CD4-positive, alpha-beta T cell treated with Interleukin-4 for 4 hours (primary cell): ENCODE results near the gene PILRB.
"Not testable (repeated sequence)": the region's sequence is repeated elsewhere in the genome, so short reads cannot be mapped to it uniquely, and the experiment has no call there.

Experiments used
- DNase-seq: peaks from one replicate; pipeline ENCODE4 v3.0.0-alpha.2; 2020

Gene PILRB

GRCh38 chr7:100357131-100357561 is 771 bp upstream of the PILRB start:
- DNase-seq, result no peak

GRCh38 chr7:100358857-100359212 is 918 bp downstream of the PILRB start:
- DNase-seq, result no peak

GRCh38 chr7:100360135-100360854 is 2.4 kb downstream of the PILRB start:
- DNase-seq, result no peak

- DNase-seq, result no peak
Measured at GRCh38 chr7:100363098-100363497, 5.2 kb downstream of the PILRB start.

GRCh38 chr7:100363797-100364196 is 5.9 kb downstream of the PILRB start:
- DNase-seq, result not testable (repeated sequence)

- no peak for DNase-seq
Measured at GRCh38 chr7:100364480-100364879, 6.6 kb downstream of the PILRB start.

GRCh38 chr7:100365998-100366367 is 8.1 kb downstream of the PILRB start:
- DNase-seq, result not testable (repeated sequence)

- no peak for DNase-seq
Measured at GRCh38 chr7:100366411-100367250, 8.7 kb downstream of the PILRB start.

- no peak for DNase-seq
Measured at GRCh38 chr7:100367251-100367620, 9.3 kb downstream of the PILRB start.

- no peak for DNase-seq
Measured at GRCh38 chr7:100367676-100368613, 10.0 kb downstream of the PILRB start.

GRCh38 chr7:100369105-100369504 is 11.2 kb downstream of the PILRB start:
- peak; percentile 35 for DNase-seq

GRCh38 chr7:100370303-100370702 is 12.4 kb downstream of the PILRB start:
- no peak for DNase-seq

- DNase-seq, result no peak
Measured at GRCh38 chr7:100370746-100371145, 12.8 kb downstream of the PILRB start.

- DNase-seq, result no peak
Measured at GRCh38 chr7:100371561-100372171, 13.7 kb downstream of the PILRB start.

- DNase-seq, result no peak
Measured at GRCh38 chr7:100372256-100372655, 14.3 kb downstream of the PILRB start.

GRCh38 chr7:100372694-100373093 is 14.8 kb downstream of the PILRB start:
- DNase-seq, result no peak

GRCh38 chr7:100373261-100373831 is 15.4 kb downstream of the PILRB start, which contains the start of gene PILRA:
Gene PILRA, plus strand, starts transcription at chr7:100373487. Its CDS starts 170 bp downstream, at chr7:100373657.
- DNase-seq, result no peak

- not testable (repeated sequence) for DNase-seq
Measured at GRCh38 chr7:100373870-100374598, 16.1 kb downstream of the PILRB start.

- DNase-seq, result no peak
Measured at GRCh38 chr7:100374601-100375000, 16.7 kb downstream of the PILRB start.

GRCh38 chr7:100376066-100376465 is 18.1 kb downstream of the PILRB start:
- DNase-seq, result no peak

GRCh38 chr7:100378114-100378755 is 20.3 kb downstream of the PILRB start:
- no peak for DNase-seq
